ENCODE measurements around the gene ADGRB2.

Gene ADGRB2

GRCh38 chr1:31762726-31763670 lies 1.1 kb downstream of the ADGRB2 start:
- H3K4me3 ChIP-seq (ENCODE audit: low read depth, low read length): peak overlapping the region; percentile 76
- TF ChIP-seq CTCF (IDR thresholded peaks at IDR 0.05; ENCODE audit: low read depth, low read length): peak; percentile 45
- H3K4me1 ChIP-seq: peaks cover 27% of the 10 kb centered on the region

GRCh38 chr1:31762323-31762722 lies 1.8 kb downstream of the ADGRB2 start:
- Histone ChIP-seq H3K36me3 (no peaks in the 10 kb centered on the region), H3K4me1 (peaks cover 24% of the 10 kb centered on the region), H3K27me3 (no peaks in the 10 kb centered on the region), H3K9me3 (no peaks in the 10 kb centered on the region), H3K4me3 (ENCODE audit: low read depth, low read length) (peak overlapping the region; percentile 38)
- no peak for TF ChIP-seq CTCF (IDR thresholded peaks at IDR 0.05; ENCODE audit: low read depth, low read length)
- DNase-seq: no peak

More at GRCh38 chr1:31762726-31763670, 1.1 kb downstream of the ADGRB2 start:
- Histone ChIP-seq H3K9me3 (no peaks in the 10 kb centered on the region), H3K27me3 (no peaks in the 10 kb centered on the region), H3K36me3 (no peaks in the 10 kb centered on the region)
- peak; percentile 90 for DNase-seq

GRCh38 chr1:31761883-31762282 lies 2.3 kb downstream of the ADGRB2 start:
- no peaks in the 10 kb centered on the region for H3K27me3 ChIP-seq
- H3K9me3 ChIP-seq: no peaks in the 10 kb centered on the region
- no peaks in the 10 kb centered on the region for H3K36me3 ChIP-seq
- H3K4me3 ChIP-seq (ENCODE audit: low read depth, low read length): peak overlapping the region; percentile 38
- DNase-seq: no peak
- H3K4me1 ChIP-seq: peaks cover 20% of the 10 kb centered on the region
- TF ChIP-seq CTCF (IDR thresholded peaks at IDR 0.05; ENCODE audit: low read depth, low read length): no peak

DNA sequence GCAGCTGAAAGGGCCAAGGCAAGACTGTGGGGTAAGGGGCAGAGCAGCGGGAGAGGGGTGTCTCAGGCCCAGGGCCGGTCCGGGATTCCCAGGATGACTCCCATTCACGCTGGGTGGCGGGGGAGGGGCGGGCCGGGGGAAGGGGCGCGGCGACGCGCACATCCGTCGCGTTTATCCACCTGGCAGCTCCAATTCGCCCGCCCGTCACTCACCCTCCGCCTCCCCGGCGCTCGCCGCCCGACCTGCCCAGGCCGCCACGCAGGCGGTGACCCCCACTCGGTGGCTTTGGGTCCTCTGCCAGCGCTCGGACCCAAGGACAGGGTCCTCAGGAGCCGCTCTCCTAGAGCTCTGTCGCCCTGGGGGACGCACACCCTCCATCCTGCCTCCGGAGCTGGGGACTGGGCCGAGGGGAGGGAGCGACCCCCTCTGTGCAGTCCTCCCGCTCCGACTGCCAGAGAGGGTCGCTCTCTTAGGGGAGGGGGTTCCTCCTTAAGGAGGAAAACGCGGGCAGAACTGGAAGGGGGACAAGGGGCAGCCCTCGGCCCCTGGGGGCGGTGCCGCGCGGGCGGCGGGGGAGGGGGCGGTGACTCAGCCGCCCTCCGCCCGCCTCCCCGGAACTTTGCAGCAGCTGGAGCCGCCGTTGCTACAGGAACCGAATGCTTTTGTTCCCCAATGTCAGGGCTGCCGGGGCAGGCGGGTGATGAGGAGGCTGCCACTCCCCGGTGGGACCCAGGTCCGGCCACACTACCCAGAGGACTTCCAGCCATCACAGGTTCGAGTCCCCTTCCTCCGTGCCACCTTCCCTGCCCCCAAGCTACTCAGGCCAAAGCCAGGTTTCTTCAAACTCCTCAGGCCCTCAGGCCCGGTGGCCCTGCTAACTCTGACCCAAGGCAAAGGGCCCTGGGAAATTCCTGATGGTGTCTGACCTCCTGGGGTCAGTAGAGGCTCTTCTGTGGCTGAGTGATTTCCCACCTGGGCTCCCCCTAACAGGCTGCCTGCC lies 3.4 kb downstream of the ADGRB2 start:
- peak; percentile 55 for DNase-seq

More for the DNA sequence above, 3.4 kb downstream of the ADGRB2 start:
- peak overlapping the region; percentile 53 for H3K4me3 ChIP-seq (ENCODE audit: low read depth, low read length)
- no peak for TF ChIP-seq CTCF (IDR thresholded peaks at IDR 0.05; ENCODE audit: low read depth, low read length)
- H3K4me1 ChIP-seq: peaks cover 17% of the 10 kb centered on the region
- no peaks in the 10 kb centered on the region for H3K36me3 ChIP-seq
- no peaks in the 10 kb centered on the region for H3K9me3 ChIP-seq
- no peaks in the 10 kb centered on the region for H3K27me3 ChIP-seq
